ENCODE measurements around the gene ZIC4. TPM values are rescaled to one million over a fixed set of nuclear protein-coding genes. Genes with fewer than 3 reads are reported as not detected.

Gene ZIC4
- total and polyA plus RNA-seq, 4 donors, result 0.06 TPM; not detected in 3

- TF ChIP-seq GABPA (IDR thresholded peaks at IDR 0.05 in 1 of 2, conservative IDR thresholded peaks at IDR 0.05 in 1 of 2) (no peak), JUND (IDR thresholded peaks at IDR 0.05) (no peak)
- TF ChIP-seq, protein P1, sequence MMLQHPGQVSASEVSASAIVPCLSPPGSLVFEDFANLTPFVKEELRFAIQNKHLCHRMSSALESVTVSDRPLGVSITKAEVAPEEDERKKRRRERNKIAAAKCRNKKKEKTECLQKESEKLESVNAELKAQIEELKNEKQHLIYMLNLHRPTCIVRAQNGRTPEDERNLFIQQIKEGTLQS (IDR thresholded peaks at IDR 0.05), result no peak
These were observed 43.3 kb upstream of the ZIC4 start (continued) for GRCh38 chr3:147449669-147450068.

DNA sequence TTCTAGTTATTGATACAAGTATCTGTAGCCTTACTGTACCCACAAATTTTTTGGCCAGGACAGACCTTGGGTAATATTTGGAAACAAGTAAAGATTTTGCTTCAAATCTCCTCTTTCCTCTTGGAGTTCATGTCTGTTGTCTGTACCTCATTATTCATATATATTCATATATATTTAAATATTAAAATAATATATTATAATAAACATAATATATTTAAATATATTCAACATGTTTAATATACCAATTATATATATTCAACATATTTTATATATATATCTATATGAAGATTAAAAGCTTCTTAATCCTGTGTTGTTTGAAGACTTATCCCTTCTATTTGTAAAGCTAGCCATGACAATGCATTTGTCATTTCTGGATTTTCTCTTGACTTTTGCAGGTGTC, 40.9 kb upstream of the ZIC4 start:
- no peak for TF ChIP-seq REST (IDR thresholded peaks at IDR 0.05)
- TF ChIP-seq, protein P2, sequence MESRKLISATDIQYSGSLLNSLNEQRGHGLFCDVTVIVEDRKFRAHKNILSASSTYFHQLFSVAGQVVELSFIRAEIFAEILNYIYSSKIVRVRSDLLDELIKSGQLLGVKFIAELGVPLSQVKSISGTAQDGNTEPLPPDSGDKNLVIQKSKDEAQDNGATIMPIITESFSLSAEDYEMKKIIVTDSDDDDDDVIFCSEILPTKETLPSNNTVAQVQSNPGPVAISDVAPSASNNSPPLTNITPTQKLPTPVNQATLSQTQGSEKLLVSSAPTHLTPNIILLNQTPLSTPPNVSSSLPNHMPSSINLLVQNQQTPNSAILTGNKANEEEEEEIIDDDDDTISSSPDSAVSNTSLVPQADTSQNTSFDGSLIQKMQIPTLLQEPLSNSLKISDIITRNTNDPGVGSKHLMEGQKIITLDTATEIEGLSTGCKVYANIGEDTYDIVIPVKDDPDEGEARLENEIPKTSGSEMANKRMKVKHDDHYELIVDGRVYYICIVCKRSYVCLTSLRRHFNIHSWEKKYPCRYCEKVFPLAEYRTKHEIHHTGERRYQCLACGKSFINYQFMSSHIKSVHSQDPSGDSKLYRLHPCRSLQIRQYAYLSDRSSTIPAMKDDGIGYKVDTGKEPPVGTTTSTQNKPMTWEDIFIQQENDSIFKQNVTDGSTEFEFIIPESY (IDR thresholded peaks at IDR 0.05), result no peak
- no peak for TF ChIP-seq RAD21 (IDR thresholded peaks at IDR 0.05)
- TF ChIP-seq, protein P3, sequence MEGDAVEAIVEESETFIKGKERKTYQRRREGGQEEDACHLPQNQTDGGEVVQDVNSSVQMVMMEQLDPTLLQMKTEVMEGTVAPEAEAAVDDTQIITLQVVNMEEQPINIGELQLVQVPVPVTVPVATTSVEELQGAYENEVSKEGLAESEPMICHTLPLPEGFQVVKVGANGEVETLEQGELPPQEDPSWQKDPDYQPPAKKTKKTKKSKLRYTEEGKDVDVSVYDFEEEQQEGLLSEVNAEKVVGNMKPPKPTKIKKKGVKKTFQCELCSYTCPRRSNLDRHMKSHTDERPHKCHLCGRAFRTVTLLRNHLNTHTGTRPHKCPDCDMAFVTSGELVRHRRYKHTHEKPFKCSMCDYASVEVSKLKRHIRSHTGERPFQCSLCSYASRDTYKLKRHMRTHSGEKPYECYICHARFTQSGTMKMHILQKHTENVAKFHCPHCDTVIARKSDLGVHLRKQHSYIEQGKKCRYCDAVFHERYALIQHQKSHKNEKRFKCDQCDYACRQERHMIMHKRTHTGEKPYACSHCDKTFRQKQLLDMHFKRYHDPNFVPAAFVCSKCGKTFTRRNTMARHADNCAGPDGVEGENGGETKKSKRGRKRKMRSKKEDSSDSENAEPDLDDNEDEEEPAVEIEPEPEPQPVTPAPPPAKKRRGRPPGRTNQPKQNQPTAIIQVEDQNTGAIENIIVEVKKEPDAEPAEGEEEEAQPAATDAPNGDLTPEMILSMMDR (IDR thresholded peaks at IDR 0.05; ENCODE audit: low read depth, low read length, missing input control), result no peak
- no peak for TF ChIP-seq SP1 (IDR thresholded peaks at IDR 0.05)
- no peak for TF ChIP-seq FOXA2 (IDR thresholded peaks at IDR 0.05)
- TF ChIP-seq, protein P1 (IDR thresholded peaks at IDR 0.05), result no peak
- no peak for TF ChIP-seq RXRA (IDR thresholded peaks at IDR 0.05)
- no peak for TF ChIP-seq HNF4G (IDR thresholded peaks at IDR 0.05)
- TF ChIP-seq, protein P4, sequence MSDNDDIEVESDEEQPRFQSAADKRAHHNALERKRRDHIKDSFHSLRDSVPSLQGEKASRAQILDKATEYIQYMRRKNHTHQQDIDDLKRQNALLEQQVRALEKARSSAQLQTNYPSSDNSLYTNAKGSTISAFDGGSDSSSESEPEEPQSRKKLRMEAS (IDR thresholded peaks at IDR 0.05), result no peak
- TF ChIP-seq FOXA1 (IDR thresholded peaks at IDR 0.05), result no peak
- TF ChIP-seq HNF4A (conservative IDR thresholded peaks at IDR 0.05), result no peak
- no peak for TF ChIP-seq YY1 (IDR thresholded peaks at IDR 0.05)
- TF ChIP-seq EGR1 (IDR thresholded peaks at IDR 0.05; ENCODE audit: low read depth in 2 of 2), result no peak
- no peak for TF ChIP-seq NR2F2 (IDR thresholded peaks at IDR 0.05)
- TF ChIP-seq GABPA (IDR thresholded peaks at IDR 0.05 in 1 of 2, conservative IDR thresholded peaks at IDR 0.05 in 1 of 2), result no peak
- Histone ChIP-seq H3K9me3 (ENCODE audit: control insufficient read depth in 4 of 4, low read length in 3 of 4) (peaks cover 0 to 2% (median 0%) of the 10 kb centered on the region in 4 donors), H3K27me3 (ENCODE audit: control insufficient read depth in 4 of 4, insufficient read depth in 4 of 4, low read length in 3 of 4) (no peaks in the 10 kb centered on the region), H3K9ac (ENCODE audit: low read depth in 1 of 2, low read length in 2 of 2) (no peak overlapping the region), H3K4me3 (ENCODE audit: low read depth in 1 of 3, low read length in 3 of 3) (no peak overlapping the region), H3K27ac (ENCODE audit: low read depth in 1 of 2, low read length in 2 of 2) (no peak overlapping the region), H3K36me3 (ENCODE audit: control insufficient read depth in 4 of 4, insufficient read depth in 3 of 4, low read depth in 1 of 4, low read length in 3 of 4) (no peaks in the 10 kb centered on the region), H3K4me1 (ENCODE audit: control insufficient read depth in 4 of 4, insufficient read depth in 4 of 4, low read length in 3 of 4) (no peaks in the 10 kb centered on the region)
- DNase-seq (ENCODE audit: low spot score), result no peak
